Putamen (tissue), 1 donor: Measurements from ENCODE around the gene SLC2A1.
A peak's percentile ranks its signal among the peaks of the same experiment; 100 is the strongest.

Experiments
- DNase-seq: peaks from one replicate; pipeline ENCODE4 v3.0.0-alpha.2; 2016; ENCODE audit warnings: low spot score

SLC2A1 gene

DNA sequence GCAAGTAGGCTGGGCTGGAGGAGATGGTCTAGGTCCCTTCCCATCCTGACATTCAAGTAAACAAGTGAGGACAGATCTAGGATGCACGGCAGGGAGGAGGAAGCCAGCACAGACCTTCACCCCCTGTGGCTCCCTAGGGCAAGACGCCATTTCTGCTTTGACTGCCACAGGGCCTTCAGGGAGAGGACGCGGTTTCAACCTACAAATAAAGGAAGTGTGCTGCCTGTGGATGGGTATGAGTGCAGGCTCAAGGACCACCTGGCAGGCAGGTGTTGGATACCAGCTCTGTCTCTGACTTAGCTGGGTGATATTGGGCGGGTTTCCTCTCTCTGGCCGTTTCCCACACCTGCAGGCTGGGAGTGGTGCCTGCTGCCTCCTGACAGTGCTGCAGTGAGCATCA lies 16.2 kb downstream of the SLC2A1 start:
- DNase-seq, result no peak

DNA sequence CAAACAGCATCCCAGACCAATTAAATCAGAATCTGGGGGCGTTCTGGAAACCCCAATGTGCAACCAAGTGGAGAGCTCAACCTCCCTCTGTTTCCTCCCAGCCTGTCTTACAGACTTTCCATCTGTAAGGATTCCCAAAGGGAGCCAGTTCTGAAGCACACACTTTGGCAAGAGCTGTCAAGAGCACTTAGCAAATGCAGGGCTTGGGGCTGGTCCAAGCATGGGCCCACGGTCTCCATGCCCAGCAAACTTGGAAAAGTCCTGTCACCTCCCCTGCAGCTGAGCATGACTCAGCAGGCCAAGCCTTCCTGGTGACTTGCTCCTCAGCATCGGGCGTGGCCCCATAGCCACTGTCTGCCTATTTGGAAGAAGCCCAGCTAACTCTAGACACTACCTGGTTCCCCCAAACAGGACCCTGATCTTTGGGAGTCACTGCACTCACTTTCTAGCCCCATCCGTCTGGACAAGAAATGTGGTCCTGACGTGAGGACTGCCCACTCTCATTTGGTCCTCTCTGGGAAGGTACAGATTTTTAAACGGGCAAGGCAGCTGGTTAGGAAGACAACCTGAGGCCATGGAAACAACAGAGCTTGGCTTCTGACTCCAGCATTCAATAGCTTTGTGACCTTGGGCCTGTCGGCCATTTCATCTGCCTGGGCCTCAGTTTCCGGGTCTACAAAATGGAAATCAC lies 16.9 kb downstream of the SLC2A1 start:
- DNase-seq, result peak; percentile 57

DNA sequence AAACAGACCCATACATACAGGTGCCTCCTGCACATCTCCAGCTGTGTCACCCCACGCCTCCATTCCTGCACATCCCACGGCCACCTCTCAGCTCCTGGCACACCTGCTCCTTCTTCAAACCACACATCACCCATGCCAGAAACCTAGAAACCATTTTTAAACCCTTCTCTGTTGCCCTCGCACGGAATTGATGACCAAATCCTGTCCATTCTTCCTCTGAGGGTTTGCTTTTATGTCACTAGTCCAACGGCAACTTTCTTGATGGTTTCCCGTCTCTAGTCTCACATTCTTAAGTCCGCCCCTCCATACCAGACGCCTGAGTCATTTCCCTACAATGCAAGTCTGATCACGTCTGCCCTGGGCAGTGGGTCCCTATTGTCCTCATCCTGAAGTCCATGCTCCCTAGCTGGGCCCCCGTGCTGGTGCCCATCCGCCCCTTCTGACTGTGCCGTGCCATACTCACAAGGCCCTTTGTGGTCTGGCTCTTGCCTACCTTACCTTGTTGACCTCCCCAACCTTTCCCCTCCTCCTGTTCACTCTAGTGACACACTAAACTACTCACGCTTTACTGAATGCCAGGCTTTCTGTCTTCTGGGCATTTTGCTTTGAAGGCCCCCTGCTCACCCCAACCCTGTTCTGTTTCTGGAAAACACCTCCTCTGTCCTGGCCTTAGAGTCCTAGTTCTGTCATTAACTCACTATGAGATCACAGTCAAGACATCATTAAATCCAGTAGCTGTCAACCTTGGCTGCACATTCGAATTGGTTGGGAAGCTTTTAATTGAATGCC lies 17.6 kb downstream of the SLC2A1 start:
- no peak for DNase-seq

DNA sequence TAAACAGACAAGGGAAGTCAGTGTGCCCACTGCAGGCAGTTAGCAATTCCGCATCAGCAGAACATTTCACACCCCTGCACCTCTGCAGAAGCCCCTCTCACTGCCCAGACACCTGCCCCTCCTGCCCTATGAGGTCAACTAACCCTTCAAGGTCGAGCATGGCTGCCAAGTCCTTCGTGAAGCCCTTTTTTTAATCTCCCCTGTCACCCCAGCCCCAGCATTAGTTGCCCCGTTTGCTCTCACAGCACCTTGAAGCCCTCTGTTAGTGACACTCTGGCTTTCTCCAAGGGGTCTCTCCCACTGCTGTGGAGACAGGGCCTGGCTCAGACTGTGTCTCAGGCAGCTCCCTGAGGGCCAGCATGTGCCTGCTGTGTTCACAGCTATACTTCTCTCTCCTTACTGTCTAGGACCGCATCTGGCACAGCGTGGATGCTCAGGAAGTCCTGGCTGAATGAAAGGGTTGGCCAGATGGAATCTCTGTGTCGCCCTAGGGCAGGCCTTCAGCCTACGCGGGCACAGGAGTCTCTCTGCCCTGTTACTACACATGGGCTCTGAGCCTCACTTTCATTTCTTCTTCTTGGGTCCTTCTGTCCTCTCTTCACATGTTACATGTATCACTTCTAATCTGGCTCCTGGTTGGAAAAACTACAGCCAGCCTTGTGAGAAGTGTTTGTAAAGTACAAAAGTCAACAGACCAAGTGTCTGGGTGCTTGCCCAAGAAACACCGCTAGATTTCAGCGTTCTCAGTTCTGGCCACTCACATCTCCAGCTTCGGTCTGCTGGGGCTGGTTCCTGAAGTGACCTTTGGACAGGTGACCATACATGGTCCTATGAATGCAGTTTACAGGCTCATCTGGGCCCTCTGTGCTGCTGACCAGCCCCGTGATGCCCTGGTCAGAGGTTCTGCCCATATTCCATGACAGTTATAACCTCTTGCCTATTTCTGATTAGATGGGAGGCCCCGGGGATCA lies 19.7 kb downstream of the SLC2A1 start:
- no peak for DNase-seq

DNA sequence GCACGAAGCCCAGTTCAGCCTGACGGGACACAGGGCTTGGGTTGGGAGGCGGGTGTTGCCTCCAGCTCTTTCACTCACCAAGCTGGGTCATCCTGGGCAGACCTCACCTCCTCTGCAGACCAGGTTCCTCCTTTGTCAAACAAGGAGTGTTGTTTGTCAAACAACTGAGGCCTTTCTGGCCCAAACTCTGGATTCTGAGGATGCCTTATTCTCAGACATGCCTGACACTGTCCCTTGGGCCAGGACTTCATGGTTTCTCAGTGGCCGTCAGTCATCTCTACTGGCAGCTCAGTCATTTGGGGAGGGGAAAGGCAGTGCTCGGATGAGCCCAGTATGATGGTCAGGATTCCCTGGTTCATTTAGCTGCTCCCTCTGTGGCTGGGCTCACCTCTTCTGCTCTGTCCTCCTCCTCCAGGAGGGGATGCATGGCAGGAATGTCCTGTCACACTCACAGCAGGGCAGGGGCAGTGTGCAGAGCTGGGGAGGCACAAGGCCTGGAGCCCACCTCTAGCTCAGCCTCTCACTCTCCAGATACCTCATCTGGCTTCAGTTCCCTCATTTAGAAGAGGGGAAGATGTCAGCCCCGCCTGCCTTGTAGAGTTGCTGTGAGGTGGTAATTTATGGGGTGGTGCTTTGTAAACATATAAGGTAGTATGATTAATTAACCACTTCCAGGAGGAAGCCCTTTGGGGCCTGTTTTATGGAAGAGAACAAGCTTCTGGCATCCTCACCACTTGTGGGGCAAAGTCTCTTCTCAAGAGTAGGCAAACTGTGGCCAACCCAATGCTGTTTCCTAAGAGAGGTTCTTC lies 20.6 kb downstream of the SLC2A1 start:
- no peak for DNase-seq

DNA sequence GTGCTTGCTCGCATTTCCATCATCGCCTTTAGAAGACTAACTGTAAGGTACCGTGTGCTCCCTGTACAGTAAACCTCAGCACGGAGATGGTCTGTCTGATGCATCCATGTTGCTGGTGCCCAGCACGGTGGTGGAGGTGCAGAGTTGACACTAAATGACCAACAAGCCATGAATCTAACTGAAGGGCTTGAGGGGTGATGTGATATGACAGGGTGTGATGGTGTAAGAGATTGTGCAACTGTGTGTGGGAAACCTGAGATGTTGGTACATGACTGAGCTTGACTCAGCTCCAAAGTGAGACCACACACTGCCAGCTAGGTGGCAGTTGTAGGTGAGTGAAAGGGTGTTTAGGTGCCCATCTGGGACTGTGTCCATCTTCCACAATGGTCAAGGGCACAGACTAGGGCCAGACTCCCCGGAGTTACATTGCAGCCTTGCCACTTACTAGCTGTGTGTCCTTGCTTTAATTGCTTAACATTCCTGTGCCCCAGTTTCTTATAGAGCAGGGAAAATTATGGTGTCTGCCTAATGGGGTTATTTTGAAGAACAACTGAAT lies 21.4 kb downstream of the SLC2A1 start:
- no peak for DNase-seq

DNA sequence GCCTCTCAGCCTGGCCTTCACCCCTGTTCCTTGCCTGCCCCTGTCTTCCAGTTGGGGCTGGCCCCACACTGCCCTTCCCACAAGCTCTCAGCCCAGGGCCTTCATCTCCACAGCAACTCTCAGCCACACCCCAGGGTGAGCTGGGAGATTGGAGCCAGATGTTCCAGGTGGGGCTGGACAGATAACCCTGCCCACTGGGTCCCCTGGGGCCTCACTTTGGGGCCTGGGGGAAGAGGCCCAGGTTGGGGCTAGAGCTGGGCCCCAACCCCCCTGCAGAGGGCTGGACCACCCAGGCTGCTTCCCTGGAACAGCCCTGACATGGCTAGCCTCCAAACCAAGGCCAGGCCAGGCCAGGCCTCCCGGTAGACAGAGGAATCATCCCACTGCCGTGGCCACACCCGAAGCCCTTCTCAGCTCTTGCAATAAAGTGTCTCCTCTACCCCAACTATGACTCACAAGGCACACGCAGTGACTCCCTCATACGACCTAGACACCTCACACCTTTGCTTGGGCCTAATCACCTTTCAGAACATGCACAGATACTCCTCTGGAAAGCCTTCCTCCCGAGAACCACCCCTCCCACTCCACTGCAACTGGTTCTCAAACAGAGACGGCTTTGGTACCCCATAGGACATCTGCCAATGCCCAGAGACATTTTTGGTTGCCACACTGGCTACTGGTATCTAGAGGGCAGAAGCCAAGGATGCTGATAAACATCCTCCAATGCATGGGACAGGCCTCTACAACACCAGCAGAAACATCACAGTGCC lies 22.2 kb downstream of the SLC2A1 start:
- DNase-seq, result no peak

DNA sequence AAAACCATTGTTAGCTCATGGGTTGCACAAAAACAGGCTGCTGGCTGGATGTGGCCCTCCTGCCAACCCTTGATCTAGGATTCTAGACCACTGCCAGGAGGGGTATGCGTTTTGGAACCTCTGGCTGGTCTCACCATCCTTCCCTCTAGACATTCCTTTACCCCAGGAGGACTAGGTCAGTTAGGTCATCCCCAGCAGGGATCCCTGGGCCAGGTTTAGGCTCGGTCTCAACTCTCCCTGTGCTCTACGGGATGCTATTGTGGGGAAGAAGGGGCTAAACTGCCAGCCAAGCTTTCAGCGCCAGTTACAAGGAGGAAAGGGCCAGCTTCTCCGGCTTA lies 22.7 kb downstream of the SLC2A1 start:
- DNase-seq, result no peak

DNA sequence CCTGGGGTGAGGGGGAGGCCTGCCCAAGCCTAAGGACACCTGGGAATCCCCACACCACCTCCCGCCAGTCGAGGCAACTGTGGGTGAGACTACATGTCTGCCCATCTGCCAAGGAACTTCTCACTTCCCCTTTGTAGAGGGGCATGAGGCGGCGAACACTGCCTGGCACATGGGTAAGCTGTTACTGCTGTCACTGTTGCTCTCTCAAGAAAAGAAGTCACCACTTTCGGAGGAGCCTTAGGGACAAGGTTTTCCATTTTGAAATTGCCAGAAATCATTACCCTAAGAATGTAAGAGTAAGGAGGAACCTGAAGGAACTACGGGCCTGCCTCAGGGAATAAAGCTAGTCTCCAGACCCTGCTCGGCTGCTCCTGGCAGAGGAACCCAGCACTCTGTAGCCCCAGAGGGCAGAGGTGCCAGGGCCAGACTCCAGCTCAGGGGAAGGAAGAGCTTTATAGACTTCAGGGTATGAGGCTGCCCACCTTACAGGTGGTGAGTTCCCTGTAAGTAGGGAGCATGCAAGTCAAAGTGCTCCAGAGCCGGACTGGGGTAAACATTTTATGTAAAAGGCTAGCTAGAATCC lies 23.3 kb downstream of the SLC2A1 start:
- no peak for DNase-seq

DNA sequence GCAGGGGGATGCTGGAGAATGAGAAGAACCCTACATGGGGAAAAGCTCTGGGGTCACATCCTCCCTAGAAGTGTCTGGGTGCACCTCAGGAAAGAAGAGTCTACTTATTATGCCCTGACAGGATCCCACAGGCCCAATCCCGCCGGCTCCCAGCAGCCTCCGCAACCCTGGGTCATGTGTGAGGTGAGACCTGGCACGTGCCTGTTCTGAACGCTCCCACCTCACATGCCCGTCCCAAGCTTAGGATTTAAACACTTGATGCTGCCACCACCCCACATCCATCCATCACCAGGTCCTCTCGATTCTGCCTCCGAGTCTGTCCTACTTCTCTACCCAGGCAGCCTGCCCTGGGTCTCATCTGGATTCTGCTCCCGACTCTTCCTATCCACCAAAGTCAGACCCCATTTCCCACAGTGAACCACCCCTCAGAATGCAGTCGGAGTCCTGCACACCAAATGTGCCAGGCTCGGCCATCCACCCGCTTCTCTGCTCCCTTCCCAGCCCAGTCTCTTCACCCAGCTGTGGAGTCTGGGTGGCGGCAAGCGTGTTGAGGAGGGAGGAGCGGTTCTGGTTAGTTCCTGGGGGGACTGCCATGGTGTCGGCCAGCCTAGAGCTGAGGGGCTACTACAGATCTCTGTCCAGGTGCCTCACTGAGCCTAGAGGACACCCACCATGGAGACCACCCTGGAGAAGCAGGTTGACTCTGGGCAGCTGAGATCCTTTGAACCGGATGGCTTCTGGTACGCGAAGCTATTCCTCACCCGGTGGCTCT lies 23.9 kb downstream of the SLC2A1 start:
- no peak for DNase-seq

DNA sequence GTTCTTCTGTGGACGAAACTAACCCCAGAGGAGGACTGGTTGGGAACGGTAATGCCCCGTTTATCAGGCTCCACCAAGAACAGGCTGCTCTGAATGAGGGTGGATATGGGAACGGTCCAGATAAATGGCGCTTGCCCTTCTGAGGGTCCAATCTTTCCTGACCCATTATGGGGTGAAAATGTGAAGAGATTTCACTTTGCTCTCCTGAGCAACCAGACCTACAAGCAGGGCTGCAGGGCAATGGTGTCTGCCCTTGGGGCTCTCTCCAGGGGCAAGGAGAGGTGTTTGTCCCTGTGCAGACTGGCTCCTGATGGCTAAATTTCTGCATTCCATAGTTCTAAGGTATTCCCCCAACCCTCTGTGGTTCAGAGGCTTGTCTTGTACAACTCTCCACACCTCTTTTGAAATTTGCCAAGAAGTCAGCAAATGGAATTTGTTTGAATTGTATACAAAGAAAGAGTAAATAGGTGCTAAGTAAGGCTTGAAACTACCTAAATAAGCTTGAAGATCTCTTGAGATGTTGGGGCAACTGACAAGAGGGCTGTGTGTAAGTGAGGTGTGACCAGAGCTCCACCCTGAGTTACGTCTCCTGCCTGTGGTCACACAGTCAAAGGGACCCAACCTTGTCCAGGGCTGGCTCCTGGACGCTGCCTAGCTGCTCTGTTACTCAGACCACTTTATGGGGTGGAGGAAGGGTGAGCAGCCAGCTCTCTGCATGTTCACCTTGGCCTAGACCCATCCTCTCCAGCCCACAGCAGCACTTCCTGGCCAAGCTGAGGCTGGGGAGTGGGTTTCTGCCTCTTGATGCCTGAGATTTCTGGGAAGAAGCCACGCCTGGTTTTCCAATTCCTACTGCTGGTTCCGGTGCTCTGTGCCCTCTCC lies 24.8 kb downstream of the SLC2A1 start:
- DNase-seq, result no peak

DNA sequence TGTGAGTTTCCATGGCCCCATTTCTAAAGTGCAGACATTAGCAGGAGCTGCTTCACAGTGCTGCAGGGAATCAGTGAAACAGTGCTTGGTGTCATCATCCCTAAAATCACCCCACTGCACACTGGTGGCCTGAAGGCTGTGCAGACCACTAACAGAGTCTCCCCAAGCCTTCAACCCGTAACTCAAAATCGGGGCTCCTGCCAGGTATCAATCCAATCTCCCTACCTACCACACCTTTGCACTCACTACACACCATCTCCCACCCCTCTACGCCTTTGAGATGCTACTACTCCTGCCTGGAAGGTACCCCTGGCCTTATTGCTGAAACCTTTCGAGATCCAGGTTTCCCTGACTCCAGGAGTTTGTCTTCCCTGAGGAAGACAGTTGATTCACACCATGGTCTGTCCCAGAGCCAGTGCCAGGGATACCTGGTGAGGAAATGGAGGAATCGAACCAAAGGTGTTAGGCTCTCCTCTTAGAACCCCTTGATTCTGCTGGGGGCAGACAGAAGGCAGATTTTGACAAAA lies 25.5 kb downstream of the SLC2A1 start:
- no peak for DNase-seq

DNA sequence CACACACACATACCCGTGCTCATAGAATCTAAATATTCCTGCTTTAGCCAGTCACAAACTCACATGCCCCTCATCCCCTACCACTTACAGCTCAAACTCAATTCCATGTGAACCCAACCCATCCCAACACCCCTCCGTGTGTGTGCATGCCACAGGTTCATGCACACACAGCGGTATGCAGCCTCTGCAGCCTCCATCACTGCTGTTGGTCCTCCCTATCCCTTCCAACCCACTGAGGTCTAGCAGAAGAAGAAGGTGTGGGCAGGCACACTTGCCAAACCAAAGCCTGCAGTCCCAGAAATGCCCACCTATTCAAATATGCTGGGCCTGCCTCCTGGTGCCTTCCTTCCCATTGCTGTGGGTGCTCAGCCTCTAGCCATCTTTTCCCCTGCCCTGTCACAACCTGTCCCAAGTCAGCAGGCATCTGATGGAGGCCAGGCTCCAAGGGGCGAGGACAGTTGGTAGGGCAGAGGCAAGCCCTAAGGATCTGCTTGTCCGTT lies 26.2 kb downstream of the SLC2A1 start:
- no peak for DNase-seq

DNA sequence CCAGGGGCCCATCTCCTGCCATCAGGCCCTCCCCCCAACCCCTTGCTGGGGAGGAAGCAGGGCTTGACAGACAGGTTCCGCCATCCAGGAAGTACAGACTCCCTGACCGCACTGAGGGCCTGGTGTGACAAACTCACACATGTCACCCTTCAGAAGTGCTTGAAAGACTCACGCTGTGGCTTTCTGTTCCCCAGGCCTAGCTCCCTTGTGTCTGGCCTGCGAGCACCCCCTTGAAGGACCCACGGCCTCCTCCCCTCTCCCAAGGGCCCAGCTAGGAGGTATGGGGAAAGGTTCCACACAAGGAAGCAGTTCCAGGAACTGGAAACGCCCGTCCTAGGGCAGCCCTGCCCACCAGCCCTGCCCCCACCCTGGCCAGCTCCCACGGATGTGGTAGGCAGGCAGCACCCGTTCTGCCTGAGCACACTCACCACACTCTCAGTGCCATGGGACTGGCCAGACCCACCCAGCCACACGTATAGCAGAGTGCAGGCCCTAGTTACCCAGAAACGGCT lies 26.7 kb downstream of the SLC2A1 start:
- DNase-seq, result no peak

DNA sequence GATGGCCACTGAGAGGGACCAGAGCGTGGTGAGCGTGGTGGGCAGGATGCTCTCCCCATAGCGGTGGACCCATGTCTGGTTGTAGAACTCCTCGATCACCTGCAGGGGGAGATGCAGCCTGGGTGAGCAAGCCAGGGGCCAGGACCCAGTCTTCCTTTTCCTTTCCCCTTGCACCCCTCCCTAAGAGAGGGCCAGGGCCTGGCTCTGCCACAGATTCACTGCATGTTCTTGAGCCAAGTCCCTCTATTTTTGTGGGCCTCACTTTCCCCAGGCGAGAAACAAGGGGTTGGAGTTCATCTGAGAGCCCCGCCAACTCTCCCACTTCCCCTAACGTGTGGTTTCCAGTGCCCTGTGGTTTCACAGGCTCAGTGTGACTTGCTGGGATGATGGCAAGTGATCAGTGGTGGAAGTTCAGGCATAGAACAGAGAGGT lies 27.5 kb downstream of the SLC2A1 start:
- DNase-seq, result no peak

DNA sequence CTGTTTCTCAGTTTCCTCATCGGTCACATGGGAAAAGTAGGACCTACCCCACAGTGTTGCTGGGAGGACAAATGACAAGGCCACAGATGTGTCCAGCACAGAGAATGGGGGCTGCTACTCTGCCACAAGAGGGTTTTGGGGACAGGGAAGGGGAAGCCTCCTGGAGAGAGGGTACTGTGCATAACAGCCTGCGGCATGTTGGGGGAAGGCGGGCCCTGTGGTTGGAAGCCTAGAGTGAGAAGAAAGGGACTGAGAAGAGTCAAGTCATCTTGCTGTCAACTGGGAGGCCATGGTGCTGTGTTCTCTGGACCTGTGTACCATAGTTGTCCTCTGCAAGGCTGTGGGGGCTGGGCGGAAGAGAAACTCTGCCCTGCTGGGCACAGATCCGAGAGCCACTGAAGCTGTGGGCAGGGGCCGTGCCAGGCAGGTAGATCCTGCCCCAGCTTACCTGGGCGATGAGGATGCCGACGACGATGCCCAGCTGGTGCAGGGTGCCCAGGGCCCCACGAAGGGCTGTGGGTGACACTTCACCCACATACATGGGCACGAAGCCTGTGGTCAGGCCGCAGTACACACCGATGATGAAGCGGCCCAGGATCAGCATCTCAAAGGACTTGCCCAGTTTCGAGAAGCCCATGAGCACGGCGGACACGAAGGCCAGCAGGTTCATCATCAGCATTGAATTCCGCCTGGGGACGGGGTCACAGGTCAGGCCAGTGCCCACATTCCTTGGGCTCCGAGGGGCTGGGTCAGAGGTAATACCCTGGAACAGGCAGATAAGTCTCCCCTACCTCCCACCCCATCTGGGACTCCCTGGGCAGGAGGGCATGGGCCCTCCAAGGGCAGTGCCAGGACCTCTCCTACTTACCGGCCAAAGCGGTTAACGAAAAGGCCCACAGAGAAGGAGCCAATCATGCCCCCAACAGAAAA lies 28.2 kb downstream of the SLC2A1 start:
- DNase-seq, result no peak
